ENCODE results near the gene TLCD3A.
A peak's percentile ranks its signal among the peaks of the same experiment; 100 is the strongest.
"Not testable (repeated sequence)": the region's sequence is repeated elsewhere in the genome, so short reads cannot be mapped to it uniquely, and the experiment has no call there.

The TLCD3A gene

DNA sequence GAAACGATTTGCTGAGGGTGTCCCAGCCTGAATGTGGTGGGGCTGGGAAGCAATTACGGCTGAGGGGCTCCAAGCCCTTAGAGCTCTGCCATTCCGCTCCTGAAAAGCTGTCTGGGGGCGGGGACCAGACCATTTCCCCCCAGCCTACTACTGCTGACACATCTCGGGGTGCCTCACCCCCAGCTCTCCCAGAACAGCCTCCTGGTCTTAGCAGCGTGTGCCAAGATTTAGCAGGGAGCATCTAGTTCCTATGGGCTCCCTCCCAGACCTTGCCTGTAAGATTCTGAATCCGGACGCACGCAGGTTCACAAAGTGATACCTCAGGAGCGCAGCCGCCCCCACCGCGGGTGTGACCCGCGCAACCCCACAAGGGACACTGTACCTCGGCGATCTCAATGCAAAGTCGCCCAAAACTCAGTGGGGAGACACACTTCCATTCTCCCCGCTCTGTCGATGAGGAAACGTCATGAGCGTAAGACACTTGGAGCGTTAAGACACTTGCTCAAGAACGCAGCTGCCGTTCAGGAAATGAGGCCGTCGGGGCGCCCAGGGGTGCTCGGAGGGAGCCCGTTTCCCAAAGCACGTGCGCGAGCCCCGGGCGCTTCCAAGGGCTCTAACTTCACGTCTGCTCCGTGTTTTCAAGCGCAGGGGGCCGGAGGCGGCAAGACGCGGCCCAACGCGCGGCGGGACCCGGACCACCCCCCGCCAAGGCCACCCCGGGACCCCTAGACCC, 19.0 kb downstream of the TLCD3A start:
- TF ChIP-seq, protein P1, sequence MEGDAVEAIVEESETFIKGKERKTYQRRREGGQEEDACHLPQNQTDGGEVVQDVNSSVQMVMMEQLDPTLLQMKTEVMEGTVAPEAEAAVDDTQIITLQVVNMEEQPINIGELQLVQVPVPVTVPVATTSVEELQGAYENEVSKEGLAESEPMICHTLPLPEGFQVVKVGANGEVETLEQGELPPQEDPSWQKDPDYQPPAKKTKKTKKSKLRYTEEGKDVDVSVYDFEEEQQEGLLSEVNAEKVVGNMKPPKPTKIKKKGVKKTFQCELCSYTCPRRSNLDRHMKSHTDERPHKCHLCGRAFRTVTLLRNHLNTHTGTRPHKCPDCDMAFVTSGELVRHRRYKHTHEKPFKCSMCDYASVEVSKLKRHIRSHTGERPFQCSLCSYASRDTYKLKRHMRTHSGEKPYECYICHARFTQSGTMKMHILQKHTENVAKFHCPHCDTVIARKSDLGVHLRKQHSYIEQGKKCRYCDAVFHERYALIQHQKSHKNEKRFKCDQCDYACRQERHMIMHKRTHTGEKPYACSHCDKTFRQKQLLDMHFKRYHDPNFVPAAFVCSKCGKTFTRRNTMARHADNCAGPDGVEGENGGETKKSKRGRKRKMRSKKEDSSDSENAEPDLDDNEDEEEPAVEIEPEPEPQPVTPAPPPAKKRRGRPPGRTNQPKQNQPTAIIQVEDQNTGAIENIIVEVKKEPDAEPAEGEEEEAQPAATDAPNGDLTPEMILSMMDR (IDR thresholded peaks at IDR 0.05) = no peak
- no peak for TF ChIP-seq ZFX (IDR thresholded peaks at IDR 0.05; ENCODE audit: borderline replicate concordance)
- peak overlapping the region; percentile 79 for H3K27ac ChIP-seq

GRCh38 chr17:752002-752619, 19.7 kb downstream of the TLCD3A start, which contains the start of gene GEMIN4:
TSS of gene GEMIN4 (minus strand) at chr17:752264. CDS start at chr17:752142, 122 bp downstream.
- TF ChIP-seq, protein P1 (IDR thresholded peaks at IDR 0.05) = peak; percentile 92
- no peak for TF ChIP-seq ZFX (IDR thresholded peaks at IDR 0.05; ENCODE audit: borderline replicate concordance)
- H3K27ac ChIP-seq = peak within 1 kb of the TSS; percentile 79

DNA sequence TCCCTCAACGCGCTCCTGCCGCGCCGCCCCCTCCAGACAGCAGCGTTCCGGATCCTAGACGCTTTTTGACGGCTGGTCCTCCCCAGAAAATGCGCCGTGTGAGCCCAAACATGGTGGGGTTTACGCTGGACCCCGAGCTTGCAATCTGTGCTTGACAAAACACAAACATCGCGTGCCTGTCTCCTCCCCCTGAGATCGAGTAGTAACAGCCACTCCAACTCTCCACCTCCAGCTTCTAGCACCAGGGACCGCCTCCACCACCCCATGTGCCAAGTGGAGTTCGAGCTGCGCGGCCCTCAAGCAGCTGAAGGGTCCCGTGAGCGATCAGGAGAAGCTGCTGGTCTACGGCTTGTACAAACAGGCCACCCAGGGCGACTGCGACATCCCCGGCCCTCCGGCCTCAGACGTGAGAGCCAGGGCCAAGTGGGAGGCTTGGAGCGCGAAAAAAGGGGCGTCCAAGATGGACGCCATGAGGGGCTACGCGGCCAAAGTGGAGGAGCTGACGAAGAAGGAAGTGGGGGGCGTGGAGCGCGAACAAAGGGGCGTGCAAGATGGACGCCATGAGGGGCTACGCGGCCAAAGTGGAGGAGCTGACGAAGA, 20.3 kb downstream of the TLCD3A start:
- peak overlapping the region; percentile 79 for H3K27ac ChIP-seq
- TF ChIP-seq, protein P1 (IDR thresholded peaks at IDR 0.05) = no peak
- no peak for TF ChIP-seq ZFX (IDR thresholded peaks at IDR 0.05; ENCODE audit: borderline replicate concordance)

GRCh38 chr17:753418-753817, 21.0 kb downstream of the TLCD3A start:
- no peak overlapping the region for H3K27ac ChIP-seq
- no peak for TF ChIP-seq ZFX (IDR thresholded peaks at IDR 0.05; ENCODE audit: borderline replicate concordance)

DNA sequence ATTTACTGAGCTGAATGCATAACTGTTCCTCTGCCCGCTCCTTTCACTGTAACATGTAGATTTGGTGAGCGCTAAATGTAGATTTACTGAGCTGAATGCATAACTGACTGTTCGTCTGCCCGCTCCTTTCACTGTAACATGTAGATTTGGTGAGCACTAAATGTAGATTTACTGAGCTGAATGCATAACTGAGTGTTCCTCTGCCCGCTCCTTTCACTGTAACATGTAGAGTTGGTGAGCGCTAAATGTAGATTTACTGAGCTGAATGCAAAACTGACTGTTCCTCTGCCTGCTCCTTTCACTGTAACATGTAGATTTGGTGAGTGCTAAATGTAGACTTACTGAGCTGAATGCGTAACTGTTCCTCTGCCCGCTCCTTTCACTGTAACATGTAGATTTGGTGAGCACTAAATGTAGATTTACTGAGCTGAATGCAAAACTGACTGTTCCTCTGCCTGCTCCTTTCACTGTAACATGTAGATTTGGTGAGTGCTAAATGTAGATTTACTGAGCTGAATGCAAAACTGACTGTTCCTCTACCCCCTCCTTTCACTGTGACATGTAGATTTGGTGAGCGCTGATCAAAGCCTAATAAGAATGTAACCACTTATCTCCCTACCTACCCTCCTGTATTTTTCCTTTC, 23.0 kb downstream of the TLCD3A start:
- H3K27ac ChIP-seq = not testable (repeated sequence)

GRCh38 chr17:756010-756567, 23.7 kb downstream of the TLCD3A start:
- H3K27ac ChIP-seq = not testable (repeated sequence)

GRCh38 chr17:759964-760363, 27.6 kb downstream of the TLCD3A start:
- TF ChIP-seq, protein P1 (IDR thresholded peaks at IDR 0.05) = no peak
- no peak for TF ChIP-seq ZFX (IDR thresholded peaks at IDR 0.05; ENCODE audit: borderline replicate concordance)

GRCh38 chr17:760371-760770, 28.0 kb downstream of the TLCD3A start:
- H3K27ac ChIP-seq = no peak overlapping the region
- TF ChIP-seq, protein P1 (IDR thresholded peaks at IDR 0.05) = no peak
- TF ChIP-seq ZFX (IDR thresholded peaks at IDR 0.05; ENCODE audit: borderline replicate concordance) = no peak

More at GRCh38 chr17:759964-760363, 27.6 kb downstream of the TLCD3A start:
- no peak overlapping the region for H3K27ac ChIP-seq
